Stimulated activated CD8-positive, alpha-beta memory T cell treated with anti-CD3 and anti-CD28 coated beads, Interleukin-7, amount 100 ng/mL, for 4 hours (primary cell): ENCODE data around the gene CLCNKA.
"Not testable (repeated sequence)": the region's sequence is repeated elsewhere in the genome, so short reads cannot be mapped to it uniquely, and the experiment has no call there.

ENCODE experiments used
- DNase-seq, 2 donors: peaks; one replicate each; pipeline ENCODE4 v3.0.0-alpha.2; 2020; ENCODE audit warnings: low read depth in 2 of 2

CLCNKA gene

GRCh38 chr1:16042096-16042495 is 20.3 kb downstream of the CLCNKA start:
- DNase-seq, result no peak

GRCh38 chr1:16042654-16043053 is 20.8 kb downstream of the CLCNKA start:
- not testable (repeated sequence) for DNase-seq

GRCh38 chr1:16043521-16043920 is 21.7 kb downstream of the CLCNKA start, which contains the start of gene CLCNKB:
Gene CLCNKB (plus strand): TSS chr1:16043782. CDS start chr1:16044493, 711 bp downstream.
- DNase-seq, result no peak

- no peak for DNase-seq
Observed at GRCh38 chr1:16043950-16044349, 22.1 kb downstream of the CLCNKA start.

- no peak for DNase-seq
Observed at GRCh38 chr1:16046842-16047241, 25.0 kb downstream of the CLCNKA start.

GRCh38 chr1:16047791-16048475 is 26.1 kb downstream of the CLCNKA start:
- DNase-seq, result no peak

- DNase-seq, result peak; percentile 13 to 40
Observed at GRCh38 chr1:16048573-16049189, 26.8 kb downstream of the CLCNKA start.

- no peak for DNase-seq
Observed at GRCh38 chr1:16050328-16050727, 28.5 kb downstream of the CLCNKA start.

- DNase-seq, result no peak
Observed at GRCh38 chr1:16051039-16051438, 29.2 kb downstream of the CLCNKA start.

GRCh38 chr1:16051949-16052348 is 30.1 kb downstream of the CLCNKA start:
- DNase-seq, result not testable (repeated sequence)

GRCh38 chr1:16053781-16054502 is 32.1 kb downstream of the CLCNKA start:
- no peak for DNase-seq

GRCh38 chr1:16054598-16055540 is 33.0 kb downstream of the CLCNKA start:
- DNase-seq, result no peak

GRCh38 chr1:16055613-16056520 is 34.0 kb downstream of the CLCNKA start:
- peak; percentile 71 to 75 for DNase-seq

GRCh38 chr1:16056521-16056912 is 34.7 kb downstream of the CLCNKA start:
- not testable (repeated sequence) for DNase-seq

- not testable (repeated sequence) for DNase-seq
Observed at GRCh38 chr1:16057314-16057915, 35.6 kb downstream of the CLCNKA start.

- not testable (repeated sequence) for DNase-seq
Observed at GRCh38 chr1:16058394-16059120, 36.7 kb downstream of the CLCNKA start.

- no peak for DNase-seq
Observed at GRCh38 chr1:16061266-16061665, 39.4 kb downstream of the CLCNKA start.

- not testable (repeated sequence) for DNase-seq
Observed at GRCh38 chr1:16061989-16062686, 40.3 kb downstream of the CLCNKA start.

GRCh38 chr1:16062687-16063075 is 40.8 kb downstream of the CLCNKA start:
- not testable (repeated sequence) for DNase-seq
